GM19351 (cell line): ENCODE measurements around the gene SELE.

Experiments used
- ATAC-seq: cut with Tn5 transposase; IDR thresholded peaks from one replicate; pipeline ENCODE4 v1.9.1; 2021; ENCODE audit warnings: mild to moderate bottlenecking, moderate library complexity; ENCODE audit not compliant: unreplicated experiment

SELE gene, protein sequence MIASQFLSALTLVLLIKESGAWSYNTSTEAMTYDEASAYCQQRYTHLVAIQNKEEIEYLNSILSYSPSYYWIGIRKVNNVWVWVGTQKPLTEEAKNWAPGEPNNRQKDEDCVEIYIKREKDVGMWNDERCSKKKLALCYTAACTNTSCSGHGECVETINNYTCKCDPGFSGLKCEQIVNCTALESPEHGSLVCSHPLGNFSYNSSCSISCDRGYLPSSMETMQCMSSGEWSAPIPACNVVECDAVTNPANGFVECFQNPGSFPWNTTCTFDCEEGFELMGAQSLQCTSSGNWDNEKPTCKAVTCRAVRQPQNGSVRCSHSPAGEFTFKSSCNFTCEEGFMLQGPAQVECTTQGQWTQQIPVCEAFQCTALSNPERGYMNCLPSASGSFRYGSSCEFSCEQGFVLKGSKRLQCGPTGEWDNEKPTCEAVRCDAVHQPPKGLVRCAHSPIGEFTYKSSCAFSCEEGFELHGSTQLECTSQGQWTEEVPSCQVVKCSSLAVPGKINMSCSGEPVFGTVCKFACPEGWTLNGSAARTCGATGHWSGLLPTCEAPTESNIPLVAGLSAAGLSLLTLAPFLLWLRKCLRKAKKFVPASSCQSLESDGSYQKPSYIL

DNA sequence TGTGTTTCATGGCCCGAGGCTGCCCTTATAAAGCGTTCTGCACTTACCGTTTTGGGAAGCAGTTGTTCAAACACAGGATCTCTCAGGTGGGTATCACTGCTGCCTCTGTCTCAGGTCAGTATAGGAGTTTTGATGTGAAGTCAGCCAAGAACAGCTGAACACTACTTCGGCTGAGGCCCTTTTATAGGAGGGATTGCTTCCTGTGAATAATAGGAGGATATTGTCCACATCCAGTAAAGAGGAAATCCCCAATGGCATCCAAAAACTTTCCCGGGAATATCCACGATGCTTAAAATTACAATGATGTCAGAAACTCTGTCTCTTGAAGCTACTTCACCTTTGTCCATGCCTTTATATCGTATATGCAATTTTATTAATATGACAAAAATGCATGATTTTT lies at the start of gene SELE:
SELE (minus strand) TSS at position 156 of the 400 bp plus-strand sequence. CDS start 467 bp downstream, outside the sequence.
- ATAC-seq = no peak

DNA sequence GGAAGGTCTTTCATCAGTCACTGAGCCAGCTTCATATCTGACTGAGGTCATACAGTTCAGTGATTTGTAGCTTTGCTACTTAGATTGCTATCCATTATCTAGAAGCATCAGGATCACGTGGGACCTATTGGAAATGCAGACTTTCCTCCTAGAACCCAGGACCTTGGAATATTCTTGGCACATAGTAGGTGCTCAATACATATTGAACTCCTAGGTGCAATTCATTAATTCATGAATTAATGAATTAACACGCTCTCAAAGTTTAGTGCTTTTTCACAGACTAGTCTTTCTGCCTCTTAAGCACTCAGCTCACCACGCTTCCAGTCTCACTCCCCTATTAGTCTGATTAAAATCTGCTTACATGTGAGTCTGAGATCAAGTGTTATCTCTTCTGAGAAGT lies 48.7 kb upstream of the SELE start:
- ATAC-seq = no peak

- ATAC-seq = no peak
Measured at GRCh38 chr1:169779970-169780369, 46.1 kb upstream of the SELE start.

GRCh38 chr1:169779150-169779549 lies 45.3 kb upstream of the SELE start:
- ATAC-seq = no peak

GRCh38 chr1:169776440-169776839 lies 42.6 kb upstream of the SELE start:
- no peak for ATAC-seq

DNA sequence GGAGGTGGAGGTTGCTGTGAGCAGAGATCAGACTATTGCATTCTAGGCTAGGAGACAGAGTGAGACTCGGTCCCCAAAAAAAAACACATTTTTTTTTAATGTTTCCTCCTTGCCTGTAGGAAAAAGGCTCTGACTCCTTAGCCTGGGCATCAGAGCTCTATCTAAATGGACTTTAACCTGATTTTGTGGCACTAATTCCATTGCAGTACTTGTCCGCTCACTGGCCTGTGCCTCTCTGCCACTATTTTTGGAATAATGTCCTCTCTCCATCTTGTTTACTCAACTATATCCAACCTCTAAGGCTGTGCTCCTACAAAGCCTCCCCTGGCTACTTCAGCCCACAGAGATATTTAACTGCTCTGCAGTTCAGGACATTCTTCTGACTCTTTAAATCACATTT lies 34.3 kb upstream of the SELE start:
- ATAC-seq = no peak

- no peak for ATAC-seq
Measured at GRCh38 chr1:169765580-169766331, 31.9 kb upstream of the SELE start.

DNA sequence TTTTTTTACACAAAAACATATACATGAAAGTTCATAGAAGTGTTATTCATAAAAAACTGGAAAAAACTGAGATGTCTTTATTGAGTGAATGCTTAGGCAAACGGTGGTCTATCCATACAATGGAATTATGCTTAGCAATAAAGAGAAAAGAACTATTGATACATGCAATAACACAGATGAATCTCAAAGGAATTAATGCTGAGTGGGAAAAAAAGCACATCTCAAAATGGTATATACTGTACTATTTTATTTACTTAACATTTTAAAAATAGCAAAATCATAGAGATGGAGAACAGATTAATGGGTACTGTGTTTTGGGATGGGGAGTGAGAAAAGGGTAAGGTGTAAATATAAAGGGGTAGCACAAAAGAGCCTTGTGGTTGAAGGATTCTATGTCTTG lies 31.0 kb upstream of the SELE start:
- ATAC-seq = no peak

DNA sequence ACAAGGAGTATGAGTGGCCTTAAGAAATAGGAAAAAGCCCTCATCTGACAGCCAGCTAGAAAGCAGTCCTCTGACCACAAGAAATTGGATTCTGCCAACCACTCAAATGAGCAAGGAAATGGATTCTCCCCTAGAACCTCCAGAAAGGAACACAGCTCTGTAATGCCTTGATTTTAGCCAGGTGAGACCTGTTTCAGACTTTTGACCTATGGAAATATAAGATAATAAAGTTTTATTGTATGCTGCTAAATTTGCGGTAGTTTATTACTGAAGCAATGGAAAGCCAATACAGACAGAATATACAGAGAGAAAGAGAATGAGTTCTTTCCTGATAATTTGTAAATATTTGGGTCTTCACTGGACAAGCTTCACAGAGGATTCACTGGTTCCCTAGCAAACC lies 28.8 kb upstream of the SELE start:
- ATAC-seq = no peak

DNA sequence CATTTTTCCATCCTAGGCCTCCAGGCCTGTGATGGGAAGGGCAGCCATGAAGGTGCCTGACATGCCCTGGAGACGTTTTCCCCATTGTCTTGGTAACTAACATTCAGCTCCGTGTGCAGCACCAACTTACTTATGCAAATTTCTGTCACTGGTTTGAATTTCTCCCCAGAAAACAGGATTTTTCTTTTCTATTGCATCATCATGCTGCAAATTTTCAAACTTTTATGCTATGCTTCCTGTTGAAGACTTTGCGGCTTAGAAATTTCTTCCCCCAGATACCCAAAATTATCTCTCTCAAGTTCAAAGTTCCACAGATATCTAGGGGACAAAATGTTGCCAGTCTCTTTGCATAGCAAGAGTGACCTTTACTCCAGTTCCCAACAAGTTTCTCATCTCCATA lies 25.2 kb upstream of the SELE start:
- no peak for ATAC-seq

DNA sequence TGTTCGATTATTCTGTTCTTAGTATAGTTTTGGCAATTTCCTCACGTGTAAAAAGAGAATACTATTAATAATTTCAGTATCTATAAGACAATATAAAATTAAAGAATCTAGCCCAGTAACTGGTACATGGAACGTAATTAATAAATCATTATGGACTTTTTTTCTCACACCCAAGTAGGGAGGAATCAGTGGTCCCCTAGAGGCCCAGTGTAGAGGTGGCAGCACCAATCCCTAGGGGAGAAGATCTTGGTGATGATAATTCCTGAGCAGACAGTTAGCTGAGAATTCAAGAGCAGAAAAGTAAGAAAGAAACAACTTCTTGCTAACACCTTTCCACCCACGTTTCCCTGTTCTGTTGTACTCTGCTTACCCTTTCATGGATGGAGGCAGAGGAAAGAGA lies 19.7 kb upstream of the SELE start:
- ATAC-seq = no peak

DNA sequence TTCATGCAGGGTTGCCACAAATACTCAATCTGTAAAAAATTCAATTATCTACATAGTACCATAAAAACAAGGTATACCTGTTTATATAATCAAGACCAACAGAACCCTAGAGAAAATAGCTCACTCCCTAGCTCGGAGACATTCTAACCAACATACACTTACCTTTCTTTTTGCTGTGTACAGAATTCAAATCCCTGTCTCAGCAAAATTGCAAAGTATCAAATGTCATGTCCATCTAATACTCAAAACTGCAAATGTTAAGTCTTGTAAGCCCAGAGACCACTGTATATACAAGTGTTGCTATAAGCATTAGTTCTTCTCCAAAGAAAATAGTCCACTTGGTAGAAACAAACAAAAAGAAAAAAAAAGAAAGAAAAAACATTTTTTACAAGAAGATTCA lies 16.2 kb upstream of the SELE start:
- no peak for ATAC-seq

DNA sequence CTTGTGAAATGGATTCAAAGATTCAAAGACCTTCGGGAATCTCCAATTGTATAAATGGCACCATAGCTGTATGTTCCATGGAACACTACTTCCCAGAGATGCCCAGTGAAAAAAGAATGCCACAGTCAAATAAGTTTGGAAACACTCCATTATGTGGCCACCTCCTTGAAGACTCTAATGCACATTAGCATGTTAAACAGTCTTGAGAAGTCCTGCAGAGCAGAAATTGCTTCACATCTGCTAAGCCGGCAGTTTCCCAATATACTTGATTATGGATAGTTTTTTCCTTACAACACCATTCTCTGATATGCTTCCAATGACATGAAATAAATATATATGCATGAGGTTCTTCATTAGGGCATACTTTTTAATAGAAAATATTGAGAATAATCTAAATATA lies 12.7 kb upstream of the SELE start:
- no peak for ATAC-seq

- no peak for ATAC-seq
Measured at GRCh38 chr1:169745015-169745861, 11.4 kb upstream of the SELE start.

GRCh38 chr1:169741666-169742394 lies 8.0 kb upstream of the SELE start:
- no peak for ATAC-seq

GRCh38 chr1:169739980-169740379 lies 6.1 kb upstream of the SELE start:
- ATAC-seq = no peak

- no peak for ATAC-seq
Measured at GRCh38 chr1:169731446-169731845, 2.4 kb downstream of the SELE start.

GRCh38 chr1:169729991-169730390 lies 3.9 kb downstream of the SELE start:
- ATAC-seq = no peak

GRCh38 chr1:169727307-169727706 lies 6.6 kb downstream of the SELE start:
- ATAC-seq = no peak

DNA sequence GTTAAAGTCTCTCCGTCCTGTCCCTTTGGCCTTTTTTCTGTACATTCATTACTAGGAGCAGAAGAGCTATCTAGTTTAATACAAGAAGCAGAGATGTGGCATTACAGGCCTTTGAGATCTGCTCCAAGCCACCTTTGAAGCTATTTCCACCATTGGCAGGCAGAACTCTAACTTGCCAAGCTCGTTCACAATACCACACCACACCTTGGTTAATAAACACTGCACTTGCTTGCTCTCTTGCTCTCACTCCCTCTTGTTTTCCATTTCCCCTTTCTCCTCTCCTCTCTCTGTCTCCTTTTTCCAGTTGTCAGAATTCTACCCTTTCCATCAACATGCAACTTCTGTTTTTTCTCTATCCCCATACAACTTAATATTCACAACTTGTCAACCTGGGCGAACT lies 7.0 kb downstream of the SELE start:
- no peak for ATAC-seq
